Inflammatory macrophage (primary cell): ENCODE results near the gene PCDHGA1.
"Not testable (repeated sequence)": the region's sequence is repeated elsewhere in the genome, so short reads cannot be mapped to it uniquely, and the experiment has no call there.

ENCODE experiments used
- DNase-seq, 2 donors: peaks; one replicate each; pipeline ENCODE4 v3.0.0-alpha.2; 2020 to 2022
- total RNA-seq, 18 experiments: gene quantifications; one replicate each; lab custom pipeline; 2026; ENCODE audit warnings: mixed read lengths in 6 of 18, inconsistent platforms in 2 of 18; lab: John Stamatoyannopoulos, UW

Gene PCDHGA1
- 0 to 0.07 (median 0) reads per million in 18 experiments for total RNA-seq

DNA sequence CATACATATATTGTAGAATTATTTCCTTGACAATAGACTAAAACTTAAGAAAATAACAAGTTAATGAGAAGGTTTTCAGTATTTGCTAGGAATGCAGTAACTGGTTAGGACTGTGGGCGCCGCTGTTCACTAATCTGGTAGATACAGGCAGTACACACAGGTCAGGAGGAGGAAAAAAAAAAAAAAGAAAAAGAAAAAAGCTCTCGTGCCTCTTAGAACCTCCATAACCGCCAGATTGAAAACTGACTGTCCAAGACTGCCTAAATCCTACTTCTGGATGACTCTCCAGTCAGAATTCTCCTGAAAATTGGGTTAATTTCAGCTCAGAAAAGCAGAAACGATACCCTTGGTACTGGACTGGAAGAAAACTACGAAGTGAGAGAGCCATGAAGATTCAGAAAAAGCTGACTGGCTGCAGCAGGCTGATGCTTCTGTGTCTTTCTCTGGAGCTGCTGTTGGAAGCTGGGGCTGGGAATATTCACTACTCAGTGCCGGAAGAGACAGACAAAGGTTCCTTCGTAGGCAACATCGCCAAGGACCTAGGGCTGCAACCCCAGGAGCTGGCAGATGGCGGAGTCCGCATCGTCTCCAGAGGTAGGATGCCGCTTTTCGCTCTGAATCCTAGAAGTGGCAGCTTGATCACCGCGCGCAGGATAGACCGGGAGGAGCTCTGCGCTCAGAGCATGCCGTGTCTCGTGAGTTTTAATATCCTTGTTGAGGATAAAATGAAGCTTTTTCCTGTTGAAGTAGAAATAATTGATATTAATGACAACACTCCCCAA lies at the start of gene PCDHGA1:
TSS of gene PCDHGA1 (plus strand) at position 216 of the 782 bp plus-strand sequence.
- DNase-seq, result no peak

DNA sequence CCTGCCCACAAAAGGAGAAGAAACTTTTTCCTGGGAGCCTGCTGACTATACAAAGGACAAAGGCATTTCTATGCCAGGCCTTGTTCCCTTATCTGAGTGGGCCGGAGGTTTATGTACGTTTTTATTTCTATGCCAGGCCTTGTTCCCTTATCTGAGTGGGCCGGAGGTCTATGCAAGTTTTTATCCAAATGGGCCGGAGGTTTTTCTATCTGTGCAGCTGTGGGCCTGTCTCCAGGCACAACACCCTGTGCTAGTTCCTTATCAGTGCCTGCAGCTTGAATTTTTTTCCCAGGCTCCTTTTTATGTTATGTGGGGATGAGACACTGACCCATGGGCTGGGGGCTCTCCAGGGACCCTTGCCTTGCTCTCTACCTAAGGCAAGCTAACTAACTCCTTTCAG lies 31.9 kb upstream of the PCDHGA1 start:
- no peak for DNase-seq

DNA sequence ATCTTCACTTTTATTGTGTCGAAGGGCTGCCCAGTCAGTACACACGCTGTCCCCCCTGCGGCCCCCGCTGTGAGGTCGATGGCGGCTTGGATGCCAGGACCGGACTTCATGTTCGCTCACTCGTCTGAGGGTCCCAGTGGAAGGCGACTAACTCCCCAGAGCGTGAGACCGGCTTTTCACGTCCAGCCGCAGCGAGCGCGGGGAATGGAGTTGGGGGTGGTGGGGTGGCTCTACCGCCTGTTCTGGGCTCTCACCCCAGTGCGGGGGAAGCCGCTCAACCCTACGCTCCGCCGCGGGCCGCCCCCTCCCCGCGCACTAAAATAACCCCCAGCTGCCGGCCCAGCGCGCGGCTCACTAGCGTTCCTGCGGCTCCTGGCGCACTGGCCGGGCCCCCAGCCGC lies 26.6 kb upstream of the PCDHGA1 start, which contains the start of gene SLC25A2:
TSS of gene SLC25A2 (minus strand) at position 294 of the 400 bp plus-strand sequence. CDS start at position 110, 184 bp downstream.
- DNase-seq, result no peak

DNA sequence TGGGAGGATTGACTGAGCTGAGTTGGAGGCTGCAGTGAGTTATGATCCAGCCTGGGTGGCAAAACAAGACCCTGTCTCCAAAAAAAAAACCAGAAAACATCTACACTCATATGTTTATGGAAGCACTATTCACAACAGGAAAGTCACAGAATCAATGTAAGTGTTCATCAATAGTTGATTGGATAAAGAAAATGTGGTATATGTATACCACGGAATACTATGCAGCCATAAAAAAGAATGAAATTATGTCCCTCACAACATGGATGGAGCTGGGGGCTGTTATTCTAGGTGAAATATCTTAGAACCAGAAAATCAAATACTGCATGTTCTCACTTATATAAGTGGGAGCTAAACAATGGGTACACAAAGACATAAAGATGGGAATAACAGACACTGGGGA lies 23.7 kb upstream of the PCDHGA1 start:
- no peak for DNase-seq

DNA sequence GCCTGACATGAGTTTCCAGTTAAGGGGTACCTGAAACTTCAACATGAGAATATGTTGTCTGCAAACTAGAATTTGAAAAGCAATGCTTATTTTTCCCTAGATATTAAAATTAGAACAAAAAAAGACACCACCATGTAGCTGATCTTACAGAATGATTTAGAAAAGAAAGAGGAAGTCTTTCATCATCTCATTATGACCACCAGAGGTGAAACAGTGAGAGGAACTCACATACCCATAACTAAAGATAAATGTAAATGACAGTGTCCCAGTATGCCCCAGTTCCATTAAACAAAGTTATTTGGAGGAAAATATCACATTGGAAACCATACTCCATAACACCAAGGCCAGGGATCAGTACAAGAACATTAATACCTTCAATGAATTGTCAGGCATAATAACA lies 16.6 kb upstream of the PCDHGA1 start:
- no peak for DNase-seq

DNA sequence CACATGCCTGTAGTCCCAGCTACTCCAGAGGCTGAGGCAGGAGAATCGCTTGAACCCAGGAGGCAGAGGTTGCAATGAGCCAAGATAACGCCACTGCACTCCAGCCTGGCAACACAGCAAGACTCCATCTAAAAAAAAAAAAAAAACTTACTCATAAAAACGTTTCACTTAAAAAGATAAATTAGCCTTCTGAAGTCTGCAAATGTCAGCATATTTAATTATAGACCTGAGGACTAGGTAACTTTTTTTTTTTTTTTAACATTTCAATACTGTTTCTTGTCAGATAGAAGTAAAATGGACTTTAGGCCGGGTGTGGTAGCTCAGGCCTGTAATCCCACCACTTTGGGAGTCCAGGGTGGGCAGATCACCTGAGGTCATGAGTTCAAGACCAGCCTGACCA lies 13.4 kb upstream of the PCDHGA1 start:
- not testable (repeated sequence) for DNase-seq

DNA sequence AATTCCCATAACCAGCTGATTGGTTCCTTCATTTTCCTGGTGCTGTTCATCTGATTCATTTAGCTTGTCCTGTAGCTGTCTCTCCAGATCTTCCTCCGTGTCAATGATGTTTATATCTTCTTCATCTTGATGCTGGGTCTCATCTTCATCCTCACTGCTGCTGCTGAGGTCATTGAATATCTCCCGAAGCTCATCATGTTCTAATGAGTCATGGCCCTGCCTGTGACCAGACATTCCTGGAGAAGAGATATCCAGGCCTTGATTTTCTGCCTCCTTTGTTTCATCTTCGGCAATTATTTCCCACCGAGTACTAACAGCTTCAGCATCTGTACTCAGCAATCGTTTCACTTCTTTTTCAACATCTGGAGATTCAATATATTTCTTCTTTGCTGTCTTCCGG lies 11.1 kb upstream of the PCDHGA1 start:
- no peak for DNase-seq

DNA sequence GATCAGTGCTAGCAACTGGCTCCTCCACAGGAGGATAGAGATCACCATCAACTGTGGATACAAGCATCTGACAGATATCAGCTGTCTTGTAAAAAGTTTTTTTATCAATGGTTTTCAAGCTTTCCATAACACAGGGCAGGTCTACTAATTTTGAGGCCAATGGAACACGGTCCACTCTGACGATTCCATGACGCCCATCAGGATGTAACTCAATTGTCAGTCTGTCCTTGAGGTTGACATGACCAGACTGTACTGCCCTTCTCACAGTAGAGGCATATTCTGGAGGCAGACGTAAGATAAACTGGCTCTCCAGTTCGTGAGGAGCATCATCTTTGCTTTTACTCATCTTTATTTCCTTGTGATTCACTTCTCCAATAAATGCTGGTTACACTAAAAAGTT lies 10.6 kb upstream of the PCDHGA1 start:
- no peak for DNase-seq

DNA sequence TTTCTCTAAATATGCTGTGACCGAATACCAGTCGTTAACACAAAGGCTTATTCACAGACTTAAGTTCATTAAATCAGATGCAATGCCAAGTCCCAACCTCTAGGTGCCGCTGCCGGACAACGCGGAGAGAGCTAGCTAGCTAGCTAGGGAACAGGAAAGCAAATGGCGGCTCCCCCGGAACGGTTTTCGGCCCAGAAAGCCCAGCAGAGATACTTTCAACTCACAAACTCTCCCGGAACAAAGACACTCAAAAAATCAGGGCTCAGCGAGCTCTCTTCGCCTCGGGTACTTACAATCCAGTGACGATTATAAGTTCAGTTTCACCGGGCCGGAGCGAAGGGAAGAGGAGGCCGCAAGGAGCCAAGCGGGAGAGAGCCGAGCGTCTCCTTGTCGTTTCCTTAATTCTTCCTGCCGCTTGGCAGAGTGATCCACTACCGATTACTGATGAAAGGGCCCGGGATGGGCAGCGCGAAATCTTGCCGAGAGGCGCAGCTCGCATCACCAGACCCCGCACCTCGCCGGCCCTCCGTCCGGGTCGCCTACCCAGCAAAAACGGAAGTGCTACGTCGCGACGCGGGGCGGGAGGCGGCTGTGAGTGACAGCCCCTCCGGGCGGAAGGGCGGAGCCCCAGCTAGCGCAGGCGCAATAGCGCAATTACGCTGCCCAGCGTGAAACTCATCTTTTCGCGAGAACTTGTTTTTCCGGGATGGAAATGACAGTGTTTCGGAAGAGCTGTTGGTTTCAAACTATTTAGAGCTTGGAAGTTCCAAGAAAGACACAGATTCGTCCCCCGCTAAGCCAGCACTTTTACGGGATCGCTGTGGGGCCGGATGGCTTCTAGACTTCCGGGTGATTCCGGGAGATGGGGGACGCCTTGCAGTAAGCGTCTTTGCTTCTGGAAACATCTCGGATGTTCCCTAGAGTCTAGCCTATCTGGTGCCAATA lies 9.8 kb upstream of the PCDHGA1 start, which contains the start of gene TAF7:
TSS of gene TAF7 (minus strand) at position 560 of the 945 bp plus-strand sequence. CDS start 740 bp downstream, outside the sequence.
- peak; percentile 97 for DNase-seq

DNA sequence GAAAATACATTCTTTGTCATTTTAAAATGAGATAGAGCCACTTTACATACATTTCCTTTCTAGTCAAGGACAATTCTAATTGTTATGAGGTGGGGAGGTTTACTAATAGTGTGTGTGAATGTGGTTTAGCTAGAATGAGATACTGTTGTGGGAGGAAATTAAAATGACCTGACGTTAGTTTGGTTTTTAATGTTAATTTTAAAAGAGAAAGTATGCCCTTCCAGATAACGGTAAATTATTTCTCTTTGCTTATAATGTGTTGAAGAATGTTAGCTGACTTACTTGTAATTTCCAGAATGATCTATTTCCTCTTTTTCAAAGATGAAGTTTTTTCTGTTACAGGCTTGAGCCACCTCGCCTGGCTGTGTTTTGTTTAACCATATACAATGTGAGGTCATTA lies 8.1 kb upstream of the PCDHGA1 start:
- DNase-seq, result no peak

DNA sequence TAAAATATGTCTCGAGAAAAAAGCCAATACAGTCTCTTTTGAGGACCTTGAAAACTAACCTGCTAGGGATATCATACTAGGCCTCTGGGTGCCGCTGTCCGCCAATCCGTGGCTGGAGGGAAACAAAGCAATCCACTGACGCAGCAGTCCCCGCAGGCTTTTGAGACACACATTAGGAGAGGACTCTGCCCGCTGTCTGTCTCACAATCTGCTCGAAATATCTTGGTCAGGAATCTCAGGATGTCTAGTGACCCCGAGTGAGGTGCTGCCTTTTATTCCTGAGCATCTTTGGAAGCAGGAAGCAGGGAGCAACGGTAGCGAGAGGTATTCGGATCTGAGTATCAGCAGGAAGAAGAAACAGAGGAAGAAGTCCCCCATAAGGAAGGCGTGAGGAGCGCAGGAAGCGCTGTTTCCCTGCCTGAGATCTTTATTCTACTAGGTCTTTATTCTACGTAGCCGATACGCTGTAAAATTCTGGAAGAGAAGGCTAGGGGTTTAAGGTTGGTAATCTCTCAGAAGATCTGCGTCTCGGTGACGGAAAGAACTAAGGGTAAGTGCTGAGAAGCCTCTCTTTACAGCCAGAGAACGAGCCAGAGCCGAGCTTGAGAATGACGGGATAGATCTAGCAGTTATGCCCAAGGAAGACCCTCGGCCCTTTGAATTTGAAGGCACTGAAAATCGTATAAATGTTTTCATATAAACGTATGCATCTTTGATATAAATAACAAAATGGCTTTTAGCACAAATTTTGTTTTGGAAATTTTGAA lies 4.0 kb upstream of the PCDHGA1 start:
- DNase-seq, result peak; percentile 30 to 50

DNA sequence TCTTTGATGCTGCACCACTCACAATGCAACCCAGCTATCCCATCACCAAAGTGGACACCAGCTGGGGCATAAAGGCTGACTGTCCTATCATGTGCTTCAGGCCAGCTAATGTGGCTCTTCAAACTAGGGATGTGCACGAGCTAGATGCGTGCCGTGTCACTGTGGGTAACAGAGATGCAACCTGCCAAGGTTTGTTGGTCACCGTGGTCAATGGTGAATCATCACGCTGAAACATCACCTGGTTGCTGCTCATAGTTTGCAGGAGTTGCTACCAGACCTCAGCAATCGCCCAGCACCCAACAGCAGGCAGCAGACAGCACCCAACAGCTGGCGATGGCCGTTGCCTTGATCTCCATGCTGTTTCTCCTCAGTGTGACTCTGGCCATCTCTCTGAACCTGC lies 2.1 kb upstream of the PCDHGA1 start:
- DNase-seq, result no peak

DNA sequence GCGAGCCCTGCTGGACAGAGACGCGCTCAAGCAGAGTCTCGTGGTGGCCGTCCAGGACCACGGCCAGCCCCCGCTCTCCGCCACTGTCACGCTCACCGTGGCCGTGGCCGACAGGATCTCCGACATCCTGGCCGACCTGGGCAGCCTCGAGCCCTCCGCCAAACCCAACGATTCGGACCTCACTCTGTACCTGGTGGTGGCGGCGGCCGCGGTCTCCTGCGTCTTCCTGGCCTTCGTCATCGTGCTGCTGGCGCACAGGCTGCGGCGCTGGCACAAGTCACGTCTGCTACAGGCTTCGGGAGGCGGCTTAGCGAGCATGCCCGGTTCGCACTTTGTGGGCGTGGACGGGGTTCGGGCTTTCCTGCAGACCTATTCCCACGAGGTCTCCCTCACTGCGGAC lies 2.3 kb downstream of the PCDHGA1 start:
- not testable (repeated sequence) for DNase-seq

DNA sequence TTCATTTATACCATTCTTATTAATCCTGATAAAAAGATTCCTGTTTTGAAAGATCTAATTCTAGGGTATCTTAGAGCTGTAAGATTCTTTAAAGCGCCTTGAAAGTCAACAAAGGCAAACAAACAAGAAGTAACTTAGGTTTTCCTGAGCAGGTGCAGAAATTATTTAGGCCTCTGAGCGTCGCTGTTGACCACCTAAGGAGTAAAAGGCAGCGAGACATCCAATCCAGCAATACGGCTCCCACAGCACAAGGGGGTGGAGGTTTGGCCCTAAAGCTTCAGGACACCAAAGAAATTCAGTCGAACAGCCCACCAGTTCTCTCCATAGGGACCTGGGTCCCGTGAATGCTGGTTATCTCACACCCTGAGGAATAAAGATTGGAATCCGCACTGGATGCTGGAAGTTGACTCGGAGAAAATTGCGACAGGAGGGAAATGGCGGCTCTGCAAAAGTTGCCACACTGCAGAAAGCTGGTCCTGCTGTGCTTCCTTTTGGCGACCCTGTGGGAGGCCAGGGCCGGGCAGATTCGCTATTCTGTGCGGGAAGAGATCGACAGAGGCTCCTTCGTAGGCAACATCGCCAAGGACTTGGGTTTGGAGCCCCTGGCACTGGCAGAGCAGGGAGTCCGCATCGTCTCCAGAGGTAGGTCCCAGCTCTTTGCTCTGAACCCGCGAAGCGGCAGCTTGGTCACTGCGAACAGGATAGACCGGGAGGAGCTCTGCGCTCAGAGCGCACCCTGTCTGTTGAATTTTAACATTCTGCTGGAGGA lies 8.4 kb downstream of the PCDHGA1 start, which contains the start of gene PCDHGA2:
TSS of gene PCDHGA2 (plus strand) at position 223 of the 769 bp plus-strand sequence.
- peak; percentile 6 to 14 for DNase-seq

DNA sequence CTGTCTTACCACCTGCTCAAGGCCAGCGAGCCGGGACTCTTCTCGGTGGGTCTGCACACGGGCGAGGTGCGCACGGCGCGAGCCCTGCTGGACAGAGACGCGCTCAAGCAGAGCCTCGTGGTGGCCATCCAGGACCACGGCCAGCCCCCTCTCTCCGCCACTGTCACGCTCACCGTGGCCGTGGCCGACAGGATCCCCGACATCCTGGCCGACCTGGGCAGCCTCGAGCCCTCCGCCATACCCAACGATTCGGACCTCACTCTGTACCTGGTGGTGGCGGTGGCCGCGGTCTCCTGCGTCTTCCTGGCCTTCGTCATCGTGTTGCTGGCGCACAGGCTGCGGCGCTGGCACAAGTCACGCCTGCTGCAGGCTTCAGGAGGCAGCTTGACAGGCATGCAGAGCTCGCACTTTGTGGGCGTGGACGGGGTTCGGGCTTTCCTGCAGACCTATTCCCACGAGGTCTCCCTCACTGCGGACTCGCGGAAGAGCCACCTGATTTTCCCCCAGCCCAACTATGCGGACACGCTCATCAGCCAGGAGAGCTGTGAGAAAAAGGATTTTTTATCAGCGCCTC lies 10.6 kb downstream of the PCDHGA1 start:
- not testable (repeated sequence) for DNase-seq

DNA sequence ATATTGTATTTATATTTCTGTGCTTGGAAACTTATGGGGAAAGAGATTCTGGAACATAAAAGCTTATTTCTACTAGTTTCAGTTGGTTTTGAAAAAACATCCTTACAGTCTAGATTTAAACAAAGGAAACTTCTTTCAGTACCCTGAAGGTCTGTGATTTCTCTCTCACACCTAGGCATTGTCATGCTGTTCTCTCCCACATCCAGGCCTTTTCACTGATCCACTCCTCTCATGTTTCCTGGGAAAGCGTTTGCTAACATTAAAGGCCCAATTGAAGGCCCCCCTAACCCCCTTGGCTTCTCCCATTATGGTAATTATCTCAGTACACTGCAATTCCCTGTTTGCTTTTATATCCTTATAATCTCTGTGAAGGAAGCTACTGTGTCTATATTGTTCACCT lies 12.5 kb downstream of the PCDHGA1 start:
- no peak for DNase-seq

DNA sequence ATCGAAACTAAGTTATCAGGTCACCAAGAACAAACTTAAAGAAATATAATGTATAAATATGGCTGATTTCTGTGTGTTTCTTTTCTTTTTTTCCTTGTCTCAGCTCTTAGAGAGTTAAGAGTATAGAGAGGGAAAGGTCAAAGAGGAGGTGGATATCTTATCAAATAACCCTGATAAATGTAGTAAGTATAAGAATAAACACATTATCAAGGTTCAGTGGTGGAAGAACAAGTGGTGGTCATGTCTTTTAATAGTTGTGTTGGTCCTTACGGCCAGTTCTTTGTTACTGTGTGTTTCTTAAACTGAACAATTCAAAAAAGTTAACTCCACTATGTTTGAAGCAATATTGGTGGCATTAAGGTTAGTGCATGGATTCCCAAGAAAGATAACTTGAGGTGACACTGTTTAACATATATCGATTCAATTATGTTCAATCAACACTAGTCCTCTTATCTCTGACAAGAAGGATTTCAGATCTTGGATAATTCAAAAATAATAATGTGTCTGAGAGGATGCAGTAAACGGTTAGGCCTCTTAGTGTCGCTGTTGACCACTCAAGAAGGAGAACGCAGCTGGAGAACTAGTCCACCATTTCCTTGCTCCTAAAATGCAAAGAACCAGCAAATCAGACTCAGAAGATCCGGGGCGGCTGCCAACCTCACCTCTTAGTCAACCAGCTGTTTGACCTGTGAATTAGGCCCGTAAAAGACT lies 13.1 kb downstream of the PCDHGA1 start, which contains the start of gene PCDHGA3:
TSS of gene PCDHGA3 (plus strand) at position 588 of the 711 bp plus-strand sequence. CDS start 205 bp downstream, outside the sequence.
- peak; percentile 4 to 27 for DNase-seq

DNA sequence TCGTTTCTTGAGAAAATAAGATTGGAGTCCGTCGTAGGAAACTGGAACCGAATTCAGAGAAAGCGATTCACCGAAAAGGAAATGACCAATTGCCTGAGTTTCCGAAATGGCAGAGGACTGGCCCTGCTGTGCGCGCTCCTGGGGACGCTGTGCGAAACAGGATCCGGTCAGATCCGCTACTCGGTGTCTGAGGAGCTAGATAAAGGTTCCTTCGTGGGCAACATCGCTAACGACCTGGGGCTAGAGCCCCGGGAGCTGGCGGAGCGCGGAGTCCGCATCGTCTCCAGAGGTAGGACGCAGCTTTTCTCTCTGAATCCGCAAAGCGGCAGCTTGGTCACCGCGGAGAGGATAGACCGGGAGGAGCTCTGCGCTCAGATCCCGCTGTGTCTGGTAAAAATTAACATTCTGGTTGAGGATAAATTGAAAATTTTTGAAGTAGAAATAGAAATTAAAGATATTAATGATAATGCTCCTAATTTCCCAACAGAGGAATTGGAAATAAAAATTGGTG lies 13.7 kb downstream of the PCDHGA1 start:
- no peak for DNase-seq

DNA sequence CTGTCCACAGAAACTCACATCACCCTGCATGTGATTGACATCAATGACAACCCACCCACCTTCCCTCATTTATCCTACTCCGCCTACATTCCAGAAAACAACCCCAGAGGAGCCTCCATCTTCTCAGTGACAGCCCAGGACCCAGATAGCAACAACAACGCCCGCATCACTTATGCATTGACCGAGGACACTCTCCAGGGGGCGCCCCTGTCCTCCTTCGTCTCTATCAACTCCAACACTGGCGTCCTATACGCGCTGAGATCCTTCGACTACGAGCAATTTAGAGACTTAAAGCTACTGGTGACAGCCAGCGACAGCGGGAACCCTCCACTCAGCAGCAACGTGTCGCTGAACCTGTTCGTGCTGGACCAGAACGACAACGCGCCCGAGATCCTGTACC lies 15.0 kb downstream of the PCDHGA1 start:
- no peak for DNase-seq

DNA sequence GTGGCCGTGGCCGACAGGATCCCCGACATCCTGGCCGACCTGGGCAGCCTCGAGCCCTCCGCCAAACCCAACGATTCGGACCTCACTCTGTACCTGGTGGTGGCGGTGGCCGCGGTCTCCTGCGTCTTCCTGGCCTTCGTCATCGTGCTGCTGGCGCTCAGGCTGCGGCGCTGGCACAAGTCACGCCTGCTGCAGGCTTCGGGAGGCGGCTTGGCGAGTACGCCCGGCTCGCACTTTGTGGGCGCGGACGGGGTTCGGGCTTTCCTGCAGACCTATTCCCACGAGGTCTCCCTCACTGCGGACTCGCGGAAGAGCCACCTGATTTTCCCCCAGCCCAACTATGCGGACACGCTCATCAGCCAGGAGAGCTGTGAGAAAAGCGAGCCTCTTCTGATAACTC lies 15.7 kb downstream of the PCDHGA1 start:
- not testable (repeated sequence) for DNase-seq
